LNCAP (cell line): ENCODE data around the gene GAREM1.

ENCODE experiments used
- CTCF ChIP-seq: fragments of 450-650 bp; IDR thresholded peaks from 2 replicates; pipeline ENCODE4 v1.5.1; 2017; ENCODE audit warnings: mild to moderate bottlenecking

The GAREM1 gene

GRCh38 chr18:32280911-32281310 lies 189.8 kb downstream of the GAREM1 start:
- TF ChIP-seq CTCF: no peak

GRCh38 chr18:32280188-32280783 lies 190.4 kb downstream of the GAREM1 start:
- TF ChIP-seq CTCF: no peak

- TF ChIP-seq CTCF: no peak
These were observed 192.4 kb downstream of the GAREM1 start for GRCh38 chr18:32278177-32278799.

GRCh38 chr18:32277549-32277948 lies 193.1 kb downstream of the GAREM1 start:
- no peak for TF ChIP-seq CTCF

- TF ChIP-seq CTCF: no peak
These were observed 193.8 kb downstream of the GAREM1 start for GRCh38 chr18:32276906-32277305.

GRCh38 chr18:32276256-32276655 lies 194.4 kb downstream of the GAREM1 start:
- no peak for TF ChIP-seq CTCF

GRCh38 chr18:32275221-32275620 lies 195.5 kb downstream of the GAREM1 start:
- TF ChIP-seq CTCF: no peak
